HG02571 (cell line): ENCODE measurements around the gene LEP.
"Not testable (repeated sequence)": the region's sequence is repeated elsewhere in the genome, so short reads cannot be mapped to it uniquely, and the experiment has no call there.

ENCODE experiments used
- ATAC-seq: cut with Tn5 transposase; IDR thresholded peaks from one replicate; pipeline ENCODE4 v1.9.1; 2021; ENCODE audit warnings: mild to moderate bottlenecking, moderate library complexity; ENCODE audit not compliant: unreplicated experiment

The LEP gene

DNA sequence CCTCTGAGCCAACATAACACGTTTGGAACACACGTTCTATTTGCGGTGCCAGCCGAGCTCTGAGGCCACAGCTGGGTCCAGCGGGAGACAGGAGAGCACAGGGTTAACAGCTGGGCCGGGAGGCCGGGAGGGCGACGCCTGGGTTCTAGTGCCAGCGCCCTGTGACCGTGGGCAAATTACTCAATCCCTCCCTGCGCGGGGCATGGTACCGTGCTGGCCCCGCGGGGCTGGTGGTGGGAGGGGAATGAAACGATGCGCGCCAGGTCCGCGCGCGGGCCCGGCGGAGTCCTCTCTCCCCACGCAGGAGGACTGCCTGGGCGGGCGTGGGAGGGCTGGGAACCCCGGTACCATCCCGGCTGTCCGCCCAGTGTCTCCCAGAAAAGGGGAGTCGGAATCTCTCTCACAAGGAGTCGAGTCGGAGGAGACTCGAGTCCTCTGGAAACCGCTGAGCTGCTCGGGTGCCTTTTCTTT is 30.4 kb downstream of the LEP start:
- no peak for ATAC-seq

DNA sequence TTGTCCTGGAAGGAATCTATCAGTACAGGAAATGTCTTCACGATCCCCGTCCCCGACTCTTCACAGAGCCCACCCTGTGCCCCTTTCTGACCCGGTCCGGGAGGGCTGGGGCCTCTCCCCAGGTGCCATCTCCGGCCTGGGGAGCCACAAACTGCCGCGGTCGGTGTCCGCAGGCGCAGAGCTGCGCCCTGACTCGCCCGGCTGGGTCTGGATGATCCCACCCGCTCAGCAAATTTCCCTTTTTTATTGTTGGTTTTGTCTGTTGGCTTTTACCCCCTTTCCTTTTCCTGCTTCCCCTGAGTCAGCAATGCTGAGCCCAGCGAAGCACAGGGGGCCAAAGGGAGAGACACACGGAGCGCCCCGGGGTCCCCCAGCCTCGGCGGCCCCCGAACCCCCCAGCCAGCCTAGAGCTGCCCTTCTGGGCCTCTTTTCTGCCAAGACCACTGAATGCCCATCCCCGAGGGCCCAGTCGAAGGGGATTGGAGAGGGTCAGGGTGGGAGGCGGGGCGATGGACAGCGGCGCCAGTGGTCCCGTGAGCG is 30.9 kb downstream of the LEP start:
- no peak for ATAC-seq

DNA sequence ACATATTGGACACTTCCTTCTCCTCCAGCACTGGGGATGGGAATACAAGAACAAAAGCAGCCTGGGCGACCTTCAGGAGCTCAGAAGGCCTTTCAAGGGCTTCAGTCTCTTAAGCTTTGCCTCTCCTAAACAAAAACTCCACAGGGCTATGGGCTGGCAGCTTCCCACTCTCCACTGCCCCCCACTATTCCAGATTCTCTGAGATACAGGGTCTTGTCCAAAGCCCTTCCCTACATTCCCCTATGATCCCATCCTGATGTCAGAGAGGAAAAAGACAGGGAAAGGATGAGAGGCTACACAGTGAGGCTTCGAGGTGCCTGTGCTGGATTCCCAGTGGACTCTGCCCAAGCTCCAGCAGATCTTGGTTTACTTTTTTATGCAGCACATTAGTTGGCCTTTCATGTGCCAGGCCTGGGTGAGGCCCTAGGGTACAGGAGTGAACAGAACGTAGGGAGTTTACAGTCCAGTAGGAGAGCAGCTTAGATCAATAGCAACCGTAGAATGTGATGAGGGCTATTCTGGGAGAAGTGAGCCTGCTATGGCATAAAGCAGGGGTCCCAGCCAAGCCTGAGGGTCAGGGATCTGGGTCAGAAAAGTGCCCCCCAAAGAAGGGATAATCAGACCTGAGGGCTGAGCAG is 33.3 kb downstream of the LEP start:
- ATAC-seq = no peak

DNA sequence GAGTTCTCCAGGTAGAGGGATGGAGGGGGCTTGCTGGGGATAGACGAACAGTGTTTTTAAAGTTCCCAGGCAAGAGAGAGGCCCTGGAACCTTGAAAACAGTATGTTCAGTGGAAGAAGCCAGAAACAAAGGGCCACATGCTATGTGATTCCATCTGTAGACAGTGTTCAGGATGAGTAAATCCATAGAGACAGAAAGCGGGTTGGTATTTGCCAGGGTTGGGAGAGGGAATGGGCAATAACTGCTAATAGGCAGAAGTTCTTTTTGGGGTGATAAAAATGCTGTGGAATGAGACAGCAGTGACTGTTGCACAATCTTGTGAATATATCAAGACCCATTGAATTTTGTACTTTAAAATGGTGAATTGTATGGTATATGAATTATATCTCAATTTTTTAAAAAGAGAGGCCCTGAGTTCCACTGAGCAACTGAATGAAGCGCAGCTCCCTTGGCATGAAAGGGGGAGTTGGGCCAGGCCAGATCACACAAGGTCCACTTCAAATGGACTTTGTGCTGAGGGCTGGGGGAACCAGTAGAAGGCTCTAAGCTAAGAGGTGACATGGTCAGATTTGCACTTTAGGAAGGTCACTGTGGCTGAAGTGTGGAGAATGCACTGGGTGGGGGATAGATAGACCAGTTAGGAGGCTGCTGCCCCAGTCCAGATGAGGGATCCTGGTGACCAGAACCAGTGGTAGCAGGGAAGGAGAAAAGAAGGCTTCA is 34.0 kb downstream of the LEP start:
- ATAC-seq = no peak

DNA sequence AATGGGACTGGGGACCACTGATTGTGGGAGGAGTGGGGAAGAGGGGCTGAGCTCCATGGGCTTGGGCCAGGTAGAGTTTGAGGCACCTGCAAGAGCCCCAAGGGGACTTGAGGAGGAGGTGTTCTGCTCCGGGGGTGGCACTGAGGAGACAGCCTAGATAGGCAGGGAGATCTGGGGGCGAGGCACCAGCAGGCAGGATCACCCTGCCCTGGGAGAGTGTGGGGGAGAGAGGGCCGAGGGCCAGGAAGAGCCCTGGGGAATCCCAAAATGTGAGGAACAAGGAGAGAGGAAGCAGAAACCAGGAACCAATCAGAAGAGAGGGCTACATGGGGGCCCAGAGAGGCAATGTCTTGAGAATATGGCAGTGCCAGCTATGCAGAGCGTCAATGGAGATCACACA is 34.6 kb downstream of the LEP start:
- no peak for ATAC-seq

DNA sequence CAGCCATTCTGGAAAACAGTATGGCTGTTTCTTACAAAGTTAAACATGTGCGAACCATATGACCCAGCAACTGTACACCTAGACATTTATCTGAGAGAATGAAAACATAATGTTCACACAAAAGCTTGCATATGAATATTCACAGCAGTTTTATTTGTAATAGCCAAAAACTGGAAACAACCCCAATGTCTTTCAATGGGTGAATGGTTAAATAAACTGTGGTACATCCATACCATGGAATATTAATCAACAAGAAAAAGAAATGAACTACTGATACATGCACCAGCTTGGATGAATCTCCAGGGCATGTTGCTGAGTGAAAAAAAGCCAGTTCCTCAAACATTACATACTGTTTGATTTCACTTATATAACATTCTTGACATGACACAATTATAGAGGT is 37.3 kb downstream of the LEP start:
- ATAC-seq = no peak

DNA sequence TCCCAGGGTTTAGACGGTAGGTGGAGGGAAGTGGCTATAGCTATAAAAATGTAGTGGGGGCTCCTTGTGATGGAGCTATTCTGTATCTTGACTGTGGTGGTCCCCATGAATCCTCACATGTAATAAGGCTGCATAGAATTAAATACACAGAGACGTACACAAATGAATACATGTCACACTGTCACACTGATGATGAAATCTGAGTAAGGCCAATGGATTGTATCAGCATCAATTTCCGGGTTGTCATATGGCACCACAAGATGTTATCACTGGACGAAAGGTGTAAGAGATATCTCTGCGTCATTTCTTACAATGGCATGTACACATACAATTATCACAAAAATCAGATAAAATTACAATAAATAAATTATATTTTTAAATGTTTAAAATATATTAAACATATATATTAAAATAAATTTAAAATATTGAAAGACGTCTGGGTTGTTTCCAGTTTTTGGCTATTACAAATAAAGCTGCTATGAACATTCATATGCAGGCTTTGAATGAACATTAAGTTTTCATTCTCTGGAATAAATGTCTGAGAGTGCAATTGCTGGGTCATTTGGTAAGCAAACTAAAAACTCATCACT is 38.1 kb downstream of the LEP start:
- ATAC-seq = no peak

DNA sequence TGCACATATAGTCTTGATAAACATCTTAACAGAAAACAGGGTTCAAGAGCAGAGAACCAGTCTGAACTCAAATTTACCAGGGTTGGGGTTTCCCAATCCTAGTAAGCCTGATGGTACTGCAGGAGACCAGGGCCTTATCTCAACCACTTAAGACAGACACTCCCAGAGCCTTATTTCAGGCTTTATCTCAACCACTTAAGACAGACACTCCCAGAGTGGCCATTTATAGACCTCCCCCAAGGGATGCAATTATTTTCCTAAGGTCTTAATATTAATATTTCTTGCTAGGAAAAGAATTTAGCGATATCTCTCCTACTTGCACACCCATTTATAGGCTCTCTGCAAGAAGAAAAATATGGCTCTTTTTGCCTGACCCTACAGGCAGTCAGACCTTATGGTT is 39.4 kb downstream of the LEP start:
- ATAC-seq = not testable (repeated sequence)

DNA sequence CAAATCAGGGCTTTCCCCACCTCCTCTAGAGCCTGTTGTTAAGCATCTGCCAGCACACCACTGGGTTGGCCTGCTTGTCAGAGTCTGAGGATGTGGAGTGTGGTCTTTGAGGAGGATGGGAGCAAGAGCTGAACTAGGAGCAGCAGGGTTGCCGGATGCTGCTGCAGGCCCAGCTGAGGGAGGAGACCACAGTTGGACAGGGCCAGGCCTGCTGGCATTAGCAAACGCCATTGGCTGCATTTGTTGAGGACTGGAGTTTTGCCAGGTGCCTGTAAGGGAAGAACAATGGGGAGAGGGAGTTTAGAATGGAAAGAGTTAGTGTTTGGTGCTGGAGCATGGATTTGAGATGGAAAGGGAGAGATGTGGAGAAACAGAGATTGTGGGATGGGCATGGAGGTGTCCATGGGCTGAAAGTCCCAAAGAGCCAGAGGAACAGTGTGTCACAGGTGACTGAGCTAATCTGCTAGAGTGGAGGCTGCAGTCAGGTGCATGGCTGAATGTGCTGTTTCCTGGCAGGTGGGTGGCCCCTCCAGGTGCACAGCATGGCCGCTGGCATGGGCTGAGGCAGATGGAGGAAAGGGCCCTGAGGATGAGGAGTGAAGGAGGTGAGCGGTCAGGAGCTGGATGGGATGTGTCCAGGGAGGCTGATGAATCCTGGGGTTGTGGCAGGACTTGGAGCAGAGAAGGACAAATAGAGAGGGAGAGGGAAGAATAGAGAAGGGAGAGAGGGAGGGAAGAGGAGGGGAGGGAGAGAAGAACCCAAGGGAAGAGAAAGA is 40.7 kb downstream of the LEP start:
- ATAC-seq = no peak

DNA sequence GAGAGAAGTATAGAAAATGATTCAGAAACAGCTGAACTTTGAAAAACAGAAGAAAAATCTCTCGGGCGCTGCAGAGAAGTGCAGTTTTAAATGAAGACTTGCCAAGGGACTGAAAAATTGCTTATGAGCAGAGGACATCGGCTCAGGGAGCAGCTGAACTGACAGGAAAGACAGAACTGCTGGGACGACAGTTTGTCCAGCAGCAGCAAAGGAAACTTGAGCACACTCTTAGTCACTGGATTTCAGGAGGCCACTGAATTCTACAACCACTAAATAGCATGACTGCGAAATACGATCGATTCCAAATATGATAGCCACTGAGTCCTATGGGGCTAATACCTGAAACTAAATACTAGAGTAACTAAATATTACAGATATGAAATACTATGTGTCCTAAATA is 43.0 kb downstream of the LEP start:
- no peak for ATAC-seq

DNA sequence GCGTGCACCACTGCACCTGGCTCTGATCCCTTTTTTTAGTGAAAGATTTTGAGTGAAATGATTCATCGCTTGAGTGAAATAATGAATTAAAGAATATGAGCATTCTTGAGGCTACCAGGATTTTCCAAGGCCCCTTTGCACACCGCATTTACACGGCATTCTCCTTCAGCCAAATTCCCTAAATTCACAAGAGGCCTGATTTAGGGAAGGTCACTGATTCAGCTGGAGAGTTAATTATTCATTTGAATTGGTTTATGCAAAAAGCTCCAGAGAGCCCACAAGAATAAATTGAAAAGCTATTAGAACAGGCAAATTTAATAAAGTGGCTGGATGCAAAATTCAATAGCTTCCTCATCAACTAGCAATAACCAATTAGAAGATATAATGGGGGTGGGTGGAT is 46.5 kb downstream of the LEP start:
- no peak for ATAC-seq

DNA sequence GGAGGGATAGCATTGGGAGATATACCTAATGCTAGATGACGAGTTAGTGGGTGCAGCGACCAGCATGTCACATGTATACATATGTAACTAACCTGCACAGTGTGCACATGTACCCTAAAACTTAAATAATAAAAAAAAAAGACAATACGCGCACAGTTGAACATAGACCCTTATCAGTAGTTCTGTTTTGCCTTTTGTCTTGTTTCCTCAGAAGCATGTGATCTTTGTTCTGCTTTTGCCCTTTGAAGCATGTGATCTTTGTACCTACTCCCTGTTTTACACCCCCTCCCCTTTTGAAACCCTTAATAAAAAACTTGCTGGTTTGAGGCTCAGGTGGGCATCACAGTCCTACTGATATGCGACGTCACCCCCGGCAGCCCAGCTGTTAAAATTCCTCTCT is 56.9 kb downstream of the LEP start:
- not testable (repeated sequence) for ATAC-seq

DNA sequence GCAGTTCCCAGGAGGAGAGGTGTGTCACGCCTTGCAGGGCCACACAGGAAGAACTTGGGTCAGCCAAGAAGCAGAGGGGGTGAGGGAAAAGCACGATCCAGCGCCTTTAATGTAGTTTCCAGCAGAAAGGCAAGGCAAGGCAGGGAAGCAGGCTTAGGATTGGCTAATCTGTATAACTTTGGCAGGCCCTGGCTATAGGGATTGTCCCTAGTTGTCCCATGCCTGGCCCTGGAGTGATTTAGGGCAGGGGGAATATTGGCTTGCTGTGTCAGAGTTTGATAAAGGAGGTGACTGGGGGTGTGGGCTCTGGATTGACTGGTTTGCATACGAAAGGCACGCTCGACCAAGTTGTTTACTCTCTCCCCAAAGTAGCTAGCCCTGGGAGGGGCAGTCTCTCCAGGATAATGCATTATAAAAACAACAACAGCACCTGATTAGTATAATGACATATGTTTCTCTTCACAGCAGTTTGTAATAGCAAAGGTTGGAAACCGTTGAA is 58.1 kb downstream of the LEP start:
- no peak for ATAC-seq

DNA sequence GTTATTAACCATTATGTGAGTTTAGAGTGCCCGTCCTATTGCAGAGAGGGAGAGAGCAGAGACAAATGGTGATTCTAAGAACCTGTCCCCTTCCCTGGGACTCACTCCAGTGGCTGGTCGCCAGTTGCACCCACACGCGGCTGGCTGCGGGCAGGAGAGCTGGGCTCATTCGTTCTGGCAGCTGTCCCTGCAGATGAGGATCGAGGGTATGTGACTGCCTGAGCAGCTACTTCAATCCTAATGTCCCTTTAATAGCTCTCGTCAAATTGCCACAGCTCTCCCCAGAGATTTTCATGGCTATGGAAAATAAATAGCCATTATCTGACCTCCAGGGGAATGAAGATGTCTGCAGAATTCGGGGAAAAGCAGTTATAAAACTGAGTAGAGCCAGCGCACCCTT is 61.1 kb downstream of the LEP start:
- no peak for ATAC-seq

DNA sequence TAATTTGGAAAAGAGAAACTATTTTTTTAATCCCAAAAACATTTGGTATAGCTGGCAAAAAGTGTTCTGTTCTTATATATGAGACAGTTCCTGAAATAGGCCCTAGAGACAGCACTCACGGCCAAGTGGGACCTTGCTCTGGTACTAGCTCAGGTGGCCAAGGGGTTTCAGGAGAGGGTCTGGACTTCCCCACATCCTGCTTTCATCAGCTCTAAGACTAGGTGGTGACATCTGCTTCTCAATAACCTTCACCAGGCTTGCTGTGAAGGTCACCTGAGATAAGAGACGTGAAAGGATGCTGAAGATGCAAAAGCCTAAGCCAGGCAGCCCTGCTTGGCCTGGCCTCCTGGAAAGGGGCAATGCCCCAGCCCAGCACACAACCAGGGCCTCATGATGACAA is 62.1 kb downstream of the LEP start:
- ATAC-seq = no peak

DNA sequence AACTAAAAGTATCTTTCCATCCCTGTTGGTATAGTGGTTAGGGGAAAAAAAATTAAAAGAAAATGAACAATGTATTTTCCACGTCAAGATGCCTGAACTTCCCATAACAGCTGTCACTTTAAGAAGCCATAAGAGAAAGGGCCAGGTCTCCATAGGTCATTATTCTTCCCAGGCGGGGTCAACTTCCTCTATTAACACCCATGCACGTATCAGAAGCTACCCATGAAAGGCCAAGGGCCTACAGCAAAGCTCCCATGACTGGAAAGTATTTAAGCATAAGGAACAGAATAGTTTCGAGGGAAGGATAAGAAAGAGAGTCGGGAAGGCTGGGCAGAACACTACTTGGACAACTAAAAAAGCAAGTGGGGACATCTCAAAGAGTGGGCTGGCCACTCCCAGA is 62.6 kb downstream of the LEP start:
- ATAC-seq = no peak

DNA sequence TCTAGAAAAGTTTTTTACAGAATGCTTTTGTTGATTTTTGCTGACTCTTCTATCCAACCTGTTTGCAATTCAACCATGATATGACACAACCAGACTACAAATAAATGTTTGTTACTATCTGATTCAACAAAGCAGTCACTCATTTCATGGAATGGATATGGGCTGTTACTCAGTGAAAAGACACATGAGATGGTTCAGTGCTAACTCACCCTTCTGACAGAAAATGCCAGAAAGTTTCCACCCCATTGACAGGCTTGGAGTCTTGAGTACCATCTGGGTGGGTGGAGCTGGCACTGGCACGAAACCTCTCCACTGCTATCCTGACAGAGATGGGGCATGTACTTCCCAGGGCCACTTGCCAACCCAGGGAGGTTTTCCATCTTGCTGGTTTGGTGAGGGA is 63.1 kb downstream of the LEP start:
- ATAC-seq = no peak

DNA sequence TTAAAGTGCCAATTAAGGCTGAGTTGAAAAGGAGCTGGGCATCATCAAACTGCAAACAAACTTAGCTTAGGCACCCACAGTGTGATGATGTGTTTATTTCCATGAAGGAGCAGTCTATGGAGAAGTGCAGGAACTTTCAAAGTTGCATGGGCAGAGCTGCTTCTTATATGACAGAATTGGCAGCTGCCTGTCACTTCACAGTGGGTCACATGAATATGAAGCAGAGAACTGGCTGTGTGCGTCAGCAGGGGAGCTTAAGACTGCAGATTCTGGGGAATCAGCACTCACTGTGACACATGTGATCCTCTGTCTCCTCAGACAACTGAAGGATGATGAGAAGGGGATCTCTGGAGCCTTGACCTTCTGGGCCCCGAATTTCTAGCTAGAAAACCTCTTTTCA is 66.0 kb downstream of the LEP start:
- ATAC-seq = no peak
